GM20431 (cell line): ENCODE measurements around the gene KRTAP9-4.
"Not testable (repeated sequence)": the region's sequence is repeated elsewhere in the genome, so short reads cannot be mapped to it uniquely, and the experiment has no call there.

Experiments
- in situ Hi-C: fragments of 300-500 bp; cut with MseI, MboI; formaldehyde crosslinking; loops from one replicate; pipeline ENCODE4 v1.15.0; 2020; ENCODE audit warnings: low sequenced_read_pairs; ENCODE audit not compliant: unreplicated experiment

The KRTAP9-4 gene

GRCh38 chr17:41249637-41250240 is at the start of gene KRTAP9-4:
KRTAP9-4 (plus strand) TSS chr17:41249687; CDS start chr17:41249721, 34 bp downstream.
- in situ Hi-C loops: not testable (repeated sequence)

- in situ Hi-C loops: no loop called here
Observed at GRCh38 chr17:41211845-41212466, 37.5 kb upstream of the KRTAP9-4 start.

GRCh38 chr17:41212524-41213169 is 36.8 kb upstream of the KRTAP9-4 start:
- in situ Hi-C loops: no loop called here

GRCh38 chr17:41215681-41216080 is 33.8 kb upstream of the KRTAP9-4 start:
- in situ Hi-C loops: no loop called here

GRCh38 chr17:41223821-41224220 is 25.7 kb upstream of the KRTAP9-4 start:
- in situ Hi-C loops: no loop called here

- in situ Hi-C loops: no loop called here
Observed at GRCh38 chr17:41226051-41226450, 23.4 kb upstream of the KRTAP9-4 start.

GRCh38 chr17:41226598-41227095 is 22.8 kb upstream of the KRTAP9-4 start, which contains the start of gene KRTAP9-2:
KRTAP9-2 (plus strand) TSS chr17:41226648; CDS start chr17:41226655, 7 bp downstream.
- in situ Hi-C loops: not testable (repeated sequence)

GRCh38 chr17:41230094-41230493 is 19.4 kb upstream of the KRTAP9-4 start:
- in situ Hi-C loops: no loop called here

- in situ Hi-C loops: no loop called here
Observed at GRCh38 chr17:41231731-41232130, 17.8 kb upstream of the KRTAP9-4 start.

GRCh38 chr17:41232399-41233105 is 16.9 kb upstream of the KRTAP9-4 start, which contains the start of gene KRTAP9-3:
KRTAP9-3 (plus strand) TSS chr17:41232449; CDS start chr17:41232502, 53 bp downstream.
- in situ Hi-C loops: not testable (repeated sequence)

GRCh38 chr17:41237116-41237515 is 12.4 kb upstream of the KRTAP9-4 start:
- in situ Hi-C loops: not testable (repeated sequence)

- in situ Hi-C loops: not testable (repeated sequence)
Observed at GRCh38 chr17:41237949-41238437, 11.5 kb upstream of the KRTAP9-4 start, which contains the start of gene KRTAP9-8. KRTAP9-8 (plus strand) TSS chr17:41237999; CDS start chr17:41238052, 53 bp downstream.

GRCh38 chr17:41246995-41247787 is 2.3 kb upstream of the KRTAP9-4 start:
- in situ Hi-C loops: not testable (repeated sequence)

- in situ Hi-C loops: no loop called here
Observed at GRCh38 chr17:41251261-41251660, 1.8 kb downstream of the KRTAP9-4 start.

- in situ Hi-C loops: no loop called here
Observed at GRCh38 chr17:41254861-41255260, 5.4 kb downstream of the KRTAP9-4 start.

- in situ Hi-C loops: not testable (repeated sequence)
Observed at GRCh38 chr17:41255381-41256290, 6.1 kb downstream of the KRTAP9-4 start, which contains the start of gene KRTAP9-9. KRTAP9-9 (plus strand) TSS chr17:41255384.

- in situ Hi-C loops: no loop called here
Observed at GRCh38 chr17:41256291-41256685, 6.8 kb downstream of the KRTAP9-4 start.

GRCh38 chr17:41258406-41258805 is 8.9 kb downstream of the KRTAP9-4 start:
- in situ Hi-C loops: no loop called here
